K562 (cell line): Measurements from ENCODE around the gene EPS8L1. TPM values are rescaled to one million over a fixed set of nuclear protein-coding genes. Genes with fewer than 3 reads are reported as not detected.

Experiments
- CHD2 ChIP-seq: IDR thresholded peaks from 2 replicates; pipeline ENCODE4 v1.6.1; 2011; ENCODE audit warnings: low read depth, low read length
- EP400 ChIP-seq: fragments of 450-650 bp; IDR thresholded peaks from 2 replicates; pipeline ENCODE4 v1.6.1; 2017; ENCODE audit warnings: antibody characterized with exemption, mild to moderate bottlenecking, moderate library complexity
- KDM1A ChIP-seq, 2 experiments: fragments of 450-650 bp; IDR thresholded peaks; 2 replicates each; pipeline ENCODE4 v1.6.1; 2016; ENCODE audit warnings: mild to moderate bottlenecking in 2 of 2
- NR4A1 ChIP-seq, 2 experiments: fragments of 250-450 bp in 1 of 2; fragments of 450-650 bp in 1 of 2; sonication (Bioruptor Pico) in 1 of 2; IDR thresholded peaks; 2 replicates each; pipeline versions ENCODE4 v1.4.0 to v1.6.1; 2016 to 2020; ENCODE audit warnings: mild to moderate bottlenecking in 2 of 2, missing compliant biosample characterization in 1 of 2, missing genetic modification characterization in 1 of 2, moderate library complexity in 1 of 2
- PML ChIP-seq: IDR thresholded peaks from 2 replicates; pipeline ENCODE4 v1.6.1; 2012; ENCODE audit warnings: low read length, inconsistent platforms
- POLR2A ChIP-seq: fragments of 450-650 bp; conservative IDR thresholded peaks from 2 replicates; pipeline ENCODE4 v1.6.1; 2016
- POLR2H ChIP-seq: IDR thresholded peaks from 2 replicates; pipeline ENCODE4 v1.6.1; 2016; ENCODE audit warnings: missing genetic modification characterization, low read depth, mild to moderate bottlenecking, control low read depth, missing compliant biosample characterization, moderate library complexity
- PURB ChIP-seq: sonication (generic); formaldehyde crosslinking; IDR thresholded peaks from 2 replicates; pipeline ENCODE4 v1.9.0; 2021; ENCODE audit warnings: low read depth, mild to moderate bottlenecking, missing genetic modification reagents
- TAF1 ChIP-seq: IDR thresholded peaks from 2 replicates; pipeline ENCODE4 v1.6.1; 2011; ENCODE audit warnings: mild to moderate bottlenecking, low read length, moderate library complexity; ENCODE audit not compliant: insufficient read depth, control insufficient read depth, severe bottlenecking; ENCODE audit errors: extremely low read depth
- TARDBP ChIP-seq: fragments of 450-650 bp; IDR thresholded peaks from 2 replicates; pipeline ENCODE4 v1.6.1; 2016
- ZNF121 ChIP-seq: sonication (generic); formaldehyde crosslinking; conservative IDR thresholded peaks from 2 replicates; pipeline ENCODE4 v1.8.0; 2022; ENCODE audit warnings: missing genetic modification reagents
- ZNF282 ChIP-seq: sonication (generic); formaldehyde crosslinking; IDR thresholded peaks from 2 replicates; pipeline ENCODE4 v1.8.1; 2023; ENCODE audit warnings: missing genetic modification reagents
- ZNF311 ChIP-seq: fragments of 250-450 bp; sonication (Bioruptor Pico); IDR thresholded peaks from 2 replicates; pipeline ENCODE4 v1.4.0; 2020; ENCODE audit warnings: mild to moderate bottlenecking, moderate library complexity
- ZNF384 ChIP-seq: IDR thresholded peaks from 2 replicates; pipeline ENCODE4 v1.6.1; 2012; ENCODE audit warnings: low read depth, low read length, improper control_type of control experiment
- ZNF57 ChIP-seq: fragments of 450-650 bp; formaldehyde crosslinking; IDR thresholded peaks from 2 replicates; pipeline ENCODE4 v1.4.0; 2020; ENCODE audit warnings: mild to moderate bottlenecking, moderate library complexity
- ZNF699 ChIP-seq: fragments of 250-450 bp; sonication (Bioruptor Pico); IDR thresholded peaks from 2 replicates; pipeline ENCODE4 v1.8.0; 2021; ENCODE audit warnings: mild to moderate bottlenecking, moderate library complexity; ENCODE audit not compliant: insufficient replicate concordance
- ZZZ3 ChIP-seq: fragments of 450-650 bp; IDR thresholded peaks from 2 replicates; pipeline ENCODE4 v1.6.1; 2016; ENCODE audit warnings: antibody characterized with exemption, mild to moderate bottlenecking, moderate library complexity
- polyA plus RNA-seq, 8 experiments: library from polyadenylated mRNA; depleted of rRNA in 4 of 8; stranded (reverse) in 5 of 8; unstranded in 3 of 8; fragments of >200 nt; fragmentation: Nextera tagmentation in 2 of 8; fragmentation: Illumina TruSeq in 1 of 8; extraction: Ambion mirVana in 2 of 8; extraction: Trizol in 1 of 8; gene quantifications; 2 replicates each; pipeline versions ENCODE4 v1.2.1 to v1.2.3, GENCODE V29; 2011 to 2014; ENCODE audit warnings: inconsistent platforms in 1 of 8, missing spikeins in 1 of 8
- total RNA-seq, 7 experiments: library from RNA; depleted of rRNA in 6 of 7; stranded (reverse); fragments of >200 nt in 6 of 7; fragmentation: Illumina TruSeq in 2 of 7; extraction: Trizol in 2 of 7; gene quantifications; 2 replicates each; pipeline versions ENCODE4 v1.2.1 to v1.2.3, GENCODE V29; 2011 to 2021; ENCODE audit warnings: low replicate concordance in 1 of 7
- TF ChIP-seq, protein P1 (sequence below): fragments of 450-650 bp; IDR thresholded peaks from 2 replicates; pipeline ENCODE4 v1.6.1; 2017; ENCODE audit warnings: antibody characterized with exemption, mild to moderate bottlenecking
- TF ChIP-seq, protein P2 (sequence below): sonication (generic); formaldehyde crosslinking; IDR thresholded peaks from 2 replicates; pipeline ENCODE4 v1.8.0; 2022; ENCODE audit warnings: mild to moderate bottlenecking, missing genetic modification reagents
- TF ChIP-seq, protein P3 (sequence below): fragments of 250-450 bp; sonication (Bioruptor Pico); IDR thresholded peaks from 2 replicates; pipeline ENCODE4 v1.4.0; 2020; ENCODE audit warnings: mild to moderate bottlenecking, moderate library complexity
- TF ChIP-seq, protein P4 (sequence below): sonication (generic); formaldehyde crosslinking; IDR thresholded peaks from 2 replicates; pipeline ENCODE4 v1.8.0; 2022; ENCODE audit warnings: mild to moderate bottlenecking, missing genetic modification reagents

Gene EPS8L1
- total and polyA plus RNA-seq, 9 of the 15 experiments (the other 6 are each of a cell fraction or from before 2014, with no cell fraction given): 0.35 to 22.1 (median 11.9) TPM

DNA sequence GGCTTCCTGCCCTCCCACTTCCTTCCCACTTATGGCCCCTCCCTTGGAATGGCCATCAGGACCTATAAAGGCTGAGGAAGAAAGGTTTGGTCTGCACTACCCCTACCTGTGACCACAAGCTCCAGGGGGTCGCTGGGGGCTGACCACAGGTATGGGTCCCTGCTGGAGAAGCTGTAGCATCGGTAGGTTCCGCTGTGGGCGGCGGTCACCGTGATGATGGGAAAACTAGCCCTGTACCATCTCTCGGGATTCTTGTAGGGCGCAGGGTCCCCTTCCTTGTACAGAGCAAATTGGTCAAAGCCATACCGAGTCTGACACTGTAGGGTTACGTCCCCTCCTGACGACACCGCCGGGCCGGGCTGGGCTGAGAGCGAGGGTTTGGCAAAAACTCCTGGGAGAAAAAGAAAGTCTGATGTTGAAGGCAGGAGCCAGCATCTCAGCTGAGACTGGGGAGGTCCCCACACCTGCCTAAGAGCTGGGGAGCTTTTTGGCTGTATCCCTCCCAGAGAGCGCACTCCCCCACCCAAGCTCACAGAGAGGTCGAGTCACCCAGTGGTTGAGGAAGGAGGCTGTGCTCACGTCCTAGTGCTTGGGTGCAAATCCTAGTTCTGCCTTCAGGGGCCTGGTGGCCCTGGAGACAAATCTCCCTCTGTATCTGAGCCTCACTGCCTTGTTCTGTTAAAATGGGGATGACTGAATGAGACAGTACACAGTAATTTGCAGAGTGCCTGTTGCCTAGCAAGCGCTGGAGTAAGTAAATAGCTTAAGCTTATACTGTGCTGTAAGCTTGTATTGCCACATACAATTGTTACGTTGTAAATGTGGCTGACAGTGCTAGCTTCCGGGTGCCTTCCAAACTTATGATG lies 48.0 kb upstream of the EPS8L1 start (continued):
- TF ChIP-seq, protein P1, sequence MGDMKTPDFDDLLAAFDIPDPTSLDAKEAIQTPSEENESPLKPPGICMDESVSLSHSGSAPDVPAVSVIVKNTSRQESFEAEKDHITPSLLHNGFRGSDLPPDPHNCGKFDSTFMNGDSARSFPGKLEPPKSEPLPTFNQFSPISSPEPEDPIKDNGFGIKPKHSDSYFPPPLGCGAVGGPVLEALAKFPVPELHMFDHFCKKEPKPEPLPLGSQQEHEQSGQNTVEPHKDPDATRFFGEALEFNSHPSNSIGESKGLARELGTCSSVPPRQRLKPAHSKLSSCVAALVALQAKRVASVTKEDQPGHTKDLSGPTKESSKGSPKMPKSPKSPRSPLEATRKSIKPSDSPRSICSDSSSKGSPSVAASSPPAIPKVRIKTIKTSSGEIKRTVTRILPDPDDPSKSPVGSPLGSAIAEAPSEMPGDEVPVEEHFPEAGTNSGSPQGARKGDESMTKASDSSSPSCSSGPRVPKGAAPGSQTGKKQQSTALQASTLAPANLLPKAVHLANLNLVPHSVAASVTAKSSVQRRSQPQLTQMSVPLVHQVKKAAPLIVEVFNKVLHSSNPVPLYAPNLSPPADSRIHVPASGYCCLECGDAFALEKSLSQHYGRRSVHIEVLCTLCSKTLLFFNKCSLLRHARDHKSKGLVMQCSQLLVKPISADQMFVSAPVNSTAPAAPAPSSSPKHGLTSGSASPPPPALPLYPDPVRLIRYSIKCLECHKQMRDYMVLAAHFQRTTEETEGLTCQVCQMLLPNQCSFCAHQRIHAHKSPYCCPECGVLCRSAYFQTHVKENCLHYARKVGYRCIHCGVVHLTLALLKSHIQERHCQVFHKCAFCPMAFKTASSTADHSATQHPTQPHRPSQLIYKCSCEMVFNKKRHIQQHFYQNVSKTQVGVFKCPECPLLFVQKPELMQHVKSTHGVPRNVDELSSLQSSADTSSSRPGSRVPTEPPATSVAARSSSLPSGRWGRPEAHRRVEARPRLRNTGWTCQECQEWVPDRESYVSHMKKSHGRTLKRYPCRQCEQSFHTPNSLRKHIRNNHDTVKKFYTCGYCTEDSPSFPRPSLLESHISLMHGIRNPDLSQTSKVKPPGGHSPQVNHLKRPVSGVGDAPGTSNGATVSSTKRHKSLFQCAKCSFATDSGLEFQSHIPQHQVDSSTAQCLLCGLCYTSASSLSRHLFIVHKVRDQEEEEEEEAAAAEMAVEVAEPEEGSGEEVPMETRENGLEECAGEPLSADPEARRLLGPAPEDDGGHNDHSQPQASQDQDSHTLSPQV: 0 out of 2 replicates have a peak, but pooled peaks have one; percentile 44
- TF ChIP-seq ZNF384 (no peak), ZNF121 (CRISPR knock-in tag) (peak; percentile 98), ZNF699 (no peak), TAF1 (peak; percentile 10), NR4A1 (CRISPR knock-in tag; IDR thresholded peaks at IDR 0.05) (0 out of 2 replicates have a peak, but pooled peaks have one; percentile 40), NR4A1 (tag; IDR thresholded peaks at IDR 0.05) (no peak), ZZZ3 (no peak), TARDBP (no peak), ZNF57 (CRISPR knock-in tag) (no peak), PURB (CRISPR knock-in tag) (no peak), POLR2A (peak; percentile 93), CHD2 (peak; percentile 29; the same call in 1 of the 2 replicates), ZNF282 (CRISPR knock-in tag) (no peak), ZNF311 (no peak), PML (peak; percentile 13; the same call in 1 of the 2 replicates), EP400 (peak; percentile 43), KDM1A (IDR thresholded peaks at IDR 0.05) (peak in 1 of 2 experiments; percentile 54; a peak in 1 of 4 replicates), POLR2H (tag) (peak; percentile 27; the same call in 1 of the 2 replicates)
- TF ChIP-seq, protein P2, sequence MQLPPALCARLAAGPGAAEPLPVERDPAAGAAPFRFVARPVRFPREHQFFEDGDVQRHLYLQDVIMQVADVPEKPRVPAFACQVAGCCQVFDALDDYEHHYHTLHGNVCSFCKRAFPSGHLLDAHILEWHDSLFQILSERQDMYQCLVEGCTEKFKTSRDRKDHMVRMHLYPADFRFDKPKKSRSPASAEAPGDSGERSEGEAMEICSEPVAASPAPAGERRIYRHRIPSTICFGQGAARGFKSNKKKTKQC: 0 out of 2 replicates have a peak, but pooled peaks have one; percentile 34
- TF ChIP-seq, protein P3, sequence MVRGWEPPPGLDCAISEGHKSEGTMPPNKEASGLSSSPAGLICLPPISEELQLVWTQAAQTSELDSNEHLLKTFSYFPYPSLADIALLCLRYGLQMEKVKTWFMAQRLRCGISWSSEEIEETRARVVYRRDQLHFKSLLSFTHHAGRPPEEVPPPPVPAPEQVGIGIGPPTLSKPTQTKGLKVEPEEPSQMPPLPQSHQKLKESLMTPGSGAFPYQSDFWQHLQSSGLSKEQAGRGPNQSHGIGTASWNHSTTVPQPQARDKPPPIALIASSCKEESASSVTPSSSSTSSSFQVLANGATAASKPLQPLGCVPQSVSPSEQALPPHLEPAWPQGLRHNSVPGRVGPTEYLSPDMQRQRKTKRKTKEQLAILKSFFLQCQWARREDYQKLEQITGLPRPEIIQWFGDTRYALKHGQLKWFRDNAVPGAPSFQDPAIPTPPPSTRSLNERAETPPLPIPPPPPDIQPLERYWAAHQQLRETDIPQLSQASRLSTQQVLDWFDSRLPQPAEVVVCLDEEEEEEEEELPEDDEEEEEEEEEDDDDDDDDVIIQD (CRISPR knock-in tag): no peak
- TF ChIP-seq, protein P4, sequence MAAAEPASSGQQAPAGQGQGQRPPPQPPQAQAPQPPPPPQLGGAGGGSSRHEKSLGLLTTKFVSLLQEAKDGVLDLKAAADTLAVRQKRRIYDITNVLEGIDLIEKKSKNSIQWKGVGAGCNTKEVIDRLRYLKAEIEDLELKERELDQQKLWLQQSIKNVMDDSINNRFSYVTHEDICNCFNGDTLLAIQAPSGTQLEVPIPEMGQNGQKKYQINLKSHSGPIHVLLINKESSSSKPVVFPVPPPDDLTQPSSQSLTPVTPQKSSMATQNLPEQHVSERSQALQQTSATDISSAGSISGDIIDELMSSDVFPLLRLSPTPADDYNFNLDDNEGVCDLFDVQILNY (CRISPR knock-in tag): 0 out of 2 replicates have a peak, but pooled peaks have one; percentile 65
